GM12873 (cell line): ENCODE results near the gene FEM1B.

Experiments
- TF ChIP-seq, protein P1 (sequence below): IDR thresholded peaks from 2 replicates; pipeline ENCODE4 v1.5.1; 2012; ENCODE audit warnings: low read depth, mild to moderate bottlenecking, moderate library complexity, low read length, control low read depth; ENCODE audit not compliant: insufficient read depth; ENCODE audit errors: missing control alignments

Gene FEM1B

DNA sequence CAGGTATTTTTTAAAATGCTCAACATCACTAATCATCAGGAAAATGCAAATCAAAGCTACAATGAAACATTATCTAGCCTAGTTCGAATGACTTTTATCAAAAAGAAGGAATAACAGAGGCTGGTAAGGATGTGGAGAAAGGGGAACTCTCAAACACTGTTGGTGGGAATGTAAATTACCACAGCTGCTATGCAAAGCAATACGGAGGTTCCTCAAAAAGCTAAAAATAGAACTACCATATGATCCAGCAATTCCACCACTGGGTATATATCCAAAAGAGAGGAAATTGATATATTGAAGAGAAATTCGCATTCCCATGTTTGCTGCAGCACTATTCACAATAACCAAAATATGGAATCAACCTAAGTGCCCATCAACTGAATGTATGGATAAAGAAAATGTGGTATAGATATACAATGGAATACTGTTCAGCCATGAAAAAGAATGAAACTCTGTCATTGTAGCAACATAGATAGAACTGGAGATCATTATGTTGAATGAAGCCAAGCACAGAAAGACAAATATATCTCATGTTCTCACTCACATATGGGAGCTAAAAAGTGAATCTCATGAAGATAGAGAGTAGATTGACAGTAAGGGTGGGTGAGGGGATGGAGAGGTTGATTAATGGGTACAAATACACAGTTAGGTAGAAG lies 28.4 kb upstream of the FEM1B start:
- TF ChIP-seq, protein P1, sequence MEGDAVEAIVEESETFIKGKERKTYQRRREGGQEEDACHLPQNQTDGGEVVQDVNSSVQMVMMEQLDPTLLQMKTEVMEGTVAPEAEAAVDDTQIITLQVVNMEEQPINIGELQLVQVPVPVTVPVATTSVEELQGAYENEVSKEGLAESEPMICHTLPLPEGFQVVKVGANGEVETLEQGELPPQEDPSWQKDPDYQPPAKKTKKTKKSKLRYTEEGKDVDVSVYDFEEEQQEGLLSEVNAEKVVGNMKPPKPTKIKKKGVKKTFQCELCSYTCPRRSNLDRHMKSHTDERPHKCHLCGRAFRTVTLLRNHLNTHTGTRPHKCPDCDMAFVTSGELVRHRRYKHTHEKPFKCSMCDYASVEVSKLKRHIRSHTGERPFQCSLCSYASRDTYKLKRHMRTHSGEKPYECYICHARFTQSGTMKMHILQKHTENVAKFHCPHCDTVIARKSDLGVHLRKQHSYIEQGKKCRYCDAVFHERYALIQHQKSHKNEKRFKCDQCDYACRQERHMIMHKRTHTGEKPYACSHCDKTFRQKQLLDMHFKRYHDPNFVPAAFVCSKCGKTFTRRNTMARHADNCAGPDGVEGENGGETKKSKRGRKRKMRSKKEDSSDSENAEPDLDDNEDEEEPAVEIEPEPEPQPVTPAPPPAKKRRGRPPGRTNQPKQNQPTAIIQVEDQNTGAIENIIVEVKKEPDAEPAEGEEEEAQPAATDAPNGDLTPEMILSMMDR, result no peak

- TF ChIP-seq, protein P1, result peak; percentile 82
Observed at GRCh38 chr15:68252925-68253534, 24.5 kb upstream of the FEM1B start.

GRCh38 chr15:68256675-68257450 lies 20.7 kb upstream of the FEM1B start:
- TF ChIP-seq, protein P1, result no peak

- TF ChIP-seq, protein P1, result no peak
Observed at GRCh38 chr15:68258692-68259091, 18.9 kb upstream of the FEM1B start.

DNA sequence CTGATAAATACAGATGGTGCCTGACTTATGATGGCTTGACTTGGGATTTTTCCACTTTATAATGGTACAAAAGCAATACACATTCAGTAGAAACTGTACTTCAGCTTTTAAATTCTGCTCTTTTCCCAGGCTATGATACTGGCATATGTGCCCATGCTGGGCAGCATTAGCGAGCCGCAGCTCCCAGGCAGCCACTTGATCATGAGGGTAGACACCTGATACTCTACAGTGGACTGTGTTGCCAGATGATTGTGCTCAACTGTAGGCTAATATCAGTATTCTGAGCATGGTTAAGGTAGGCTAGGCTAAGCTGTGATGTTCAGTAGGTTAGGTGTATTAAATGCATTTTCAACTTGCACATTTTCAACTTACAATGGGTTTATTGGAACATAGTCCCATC lies 17.7 kb upstream of the FEM1B start:
- TF ChIP-seq, protein P1, result no peak

- TF ChIP-seq, protein P1, result no peak
Observed at GRCh38 chr15:68261241-68261640, 16.3 kb upstream of the FEM1B start.

DNA sequence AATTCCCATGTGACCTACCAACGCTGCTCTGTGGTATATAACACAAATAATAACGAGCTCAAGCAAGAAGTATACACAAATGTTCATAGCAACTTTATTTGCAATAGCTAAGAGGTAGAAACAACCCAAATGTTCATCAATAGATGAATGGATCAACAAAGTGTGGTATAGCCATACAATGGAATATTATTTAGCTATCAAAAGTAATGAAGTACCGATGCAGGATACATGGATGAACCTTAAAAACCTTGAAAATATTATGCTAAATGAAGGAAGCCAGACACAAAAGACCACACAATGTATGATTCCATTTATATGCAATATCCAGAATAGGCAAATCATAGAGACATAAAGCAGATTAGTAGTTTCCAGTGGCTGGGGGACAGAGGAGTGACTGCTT lies 15.6 kb upstream of the FEM1B start:
- TF ChIP-seq, protein P1, result no peak
